Inflammatory macrophage treated with lipopolysaccharide for 4 hours (primary cell): ENCODE data around the gene ADGRF3.
"Not testable (repeated sequence)": the region's sequence is repeated elsewhere in the genome, so short reads cannot be mapped to it uniquely, and the experiment has no call there.

Experiments used
- DNase-seq: peaks from one replicate; pipeline ENCODE4 v3.0.0-alpha.2; 2020

ADGRF3 gene

GRCh38 chr2:26317377-26318105 is 29.0 kb downstream of the ADGRF3 start:
- no peak for DNase-seq

GRCh38 chr2:26316845-26317244 is 29.7 kb downstream of the ADGRF3 start:
- DNase-seq, result no peak

DNA sequence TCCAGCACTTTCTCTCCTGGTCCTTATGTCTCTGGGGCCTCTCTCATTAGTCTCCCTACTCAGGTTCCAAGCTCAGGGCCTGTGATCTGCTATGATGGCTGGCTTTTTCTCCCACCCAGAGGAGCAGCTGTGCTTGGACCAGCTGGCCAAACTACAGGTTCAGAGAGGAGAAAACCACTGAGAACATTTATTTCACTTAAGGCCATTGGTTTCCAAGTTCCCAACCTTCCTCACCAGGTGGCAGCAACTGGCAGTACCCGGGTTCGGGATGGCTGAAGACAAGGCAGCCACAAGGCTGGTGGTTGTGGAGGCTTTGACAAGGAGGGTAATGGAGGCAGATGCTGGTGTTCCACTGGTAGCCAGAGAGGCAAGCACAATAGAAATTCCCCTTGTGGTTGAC is 30.5 kb downstream of the ADGRF3 start:
- DNase-seq, result no peak

DNA sequence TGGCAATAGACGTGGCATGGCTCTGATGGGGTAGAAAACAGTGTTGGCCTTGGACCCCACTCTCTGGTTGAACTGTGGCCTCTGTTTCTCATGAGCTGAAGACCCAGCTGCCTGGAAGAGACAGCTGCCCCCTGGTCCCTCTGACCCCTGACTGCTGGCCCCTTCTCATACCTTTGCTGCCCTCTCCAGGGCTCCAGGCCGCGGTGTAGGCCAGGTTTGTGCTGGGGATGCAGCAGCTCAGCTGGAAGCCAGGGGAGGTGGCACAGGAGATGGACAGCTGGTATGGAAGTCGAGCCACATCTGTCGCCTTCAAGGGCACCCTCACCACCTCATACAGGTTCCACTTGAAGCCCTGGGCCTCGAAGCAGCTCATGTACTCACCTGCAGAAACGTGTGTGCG is 32.3 kb downstream of the ADGRF3 start:
- no peak for DNase-seq

GRCh38 chr2:26313446-26313845 is 33.1 kb downstream of the ADGRF3 start:
- no peak for DNase-seq

DNA sequence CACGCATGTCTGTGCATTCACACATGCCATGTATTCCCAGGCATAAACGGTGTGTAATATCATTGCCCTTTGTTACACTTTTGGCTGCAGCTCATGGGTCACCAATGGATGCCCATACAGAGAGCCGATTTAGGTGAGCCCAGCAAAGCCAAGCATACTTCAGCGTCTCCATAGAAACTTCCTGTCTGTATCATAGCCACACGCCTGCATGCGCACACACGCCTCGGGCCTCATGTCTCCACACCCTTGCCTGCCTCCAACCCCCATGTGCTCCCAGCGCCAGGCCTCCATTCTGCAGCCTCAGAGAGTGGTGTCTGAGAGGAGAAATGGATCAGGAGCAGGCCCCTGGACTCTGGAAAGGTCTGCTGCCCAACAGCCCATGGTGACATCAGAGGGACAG is 34.1 kb downstream of the ADGRF3 start:
- DNase-seq, result no peak

DNA sequence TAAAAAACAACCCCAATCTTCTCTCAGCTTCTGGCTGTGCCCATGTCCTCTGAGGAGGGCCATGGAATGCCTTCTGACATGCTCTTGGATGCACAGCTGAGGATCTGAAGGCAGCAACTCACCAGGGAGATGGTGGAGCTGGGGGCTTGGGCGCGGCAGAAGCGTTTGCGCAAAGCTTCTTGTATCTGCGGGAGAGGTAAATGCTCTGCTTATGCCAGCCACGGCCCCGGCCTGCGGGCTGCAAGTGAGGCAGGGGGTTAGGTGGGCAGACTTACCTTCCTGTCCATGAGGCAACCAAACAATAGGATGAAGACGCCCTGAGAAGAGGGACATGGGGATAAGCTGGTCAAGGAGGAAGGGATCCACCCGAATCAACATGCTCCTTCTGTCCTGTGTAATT is 36.7 kb downstream of the ADGRF3 start:
- no peak for DNase-seq

DNA sequence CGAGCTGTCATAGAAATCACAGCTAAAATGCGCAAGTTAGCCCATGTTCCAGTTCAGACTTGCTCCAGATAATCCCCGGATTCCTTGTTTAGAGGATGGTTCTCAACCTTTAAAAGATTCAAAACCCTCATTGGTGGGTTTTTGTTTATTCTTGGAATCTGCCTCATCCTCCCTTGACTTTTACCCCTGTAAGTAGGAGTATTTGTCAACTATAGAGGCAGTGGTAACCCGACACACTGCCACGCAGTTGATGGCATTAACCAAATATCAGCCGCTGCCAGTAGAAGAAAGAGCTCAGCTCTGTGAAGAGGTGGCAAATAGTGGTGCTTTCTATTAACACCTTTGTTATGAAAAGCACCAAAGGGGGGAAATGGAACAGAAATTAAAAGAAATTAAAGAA is 41.0 kb downstream of the ADGRF3 start:
- no peak for DNase-seq

GRCh38 chr2:26305094-26305493 is 41.5 kb downstream of the ADGRF3 start:
- DNase-seq, result not testable (repeated sequence)

- no peak for DNase-seq
These were observed 43.7 kb downstream of the ADGRF3 start for GRCh38 chr2:26302846-26303245.

DNA sequence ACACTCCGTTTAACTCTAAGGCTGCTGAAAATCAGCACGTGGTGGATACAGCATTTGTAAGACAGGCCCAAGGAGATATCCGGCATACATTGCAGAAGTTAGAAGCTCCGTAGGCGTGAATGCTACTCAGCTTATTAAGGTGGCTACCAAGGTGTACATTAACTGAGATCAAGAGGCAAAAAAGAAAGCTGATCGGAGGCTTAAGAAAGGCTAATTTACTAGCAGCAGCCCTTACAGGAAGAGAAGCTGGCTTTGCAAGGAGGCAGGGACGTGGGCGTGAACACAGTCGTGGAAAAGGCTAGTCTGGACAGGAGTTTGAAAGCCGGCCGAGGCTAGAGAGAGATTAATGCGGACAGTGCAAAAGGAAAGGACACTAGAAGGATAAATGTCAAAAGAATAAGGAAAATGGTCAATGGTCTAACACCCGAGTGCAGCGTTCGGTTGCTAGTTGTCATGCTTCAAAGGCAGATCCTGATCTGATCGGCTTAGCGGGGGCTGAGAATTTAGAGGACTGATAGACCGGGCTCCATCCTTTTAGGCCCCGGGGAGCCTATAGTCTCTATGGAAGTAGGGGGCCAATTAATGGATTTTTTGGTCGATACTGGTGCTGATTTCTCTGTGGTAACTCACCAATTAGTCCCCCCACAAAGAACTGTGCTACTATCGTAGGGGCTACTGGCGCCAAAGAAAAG is 46.2 kb downstream of the ADGRF3 start:
- DNase-seq, result peak; percentile 52

DNA sequence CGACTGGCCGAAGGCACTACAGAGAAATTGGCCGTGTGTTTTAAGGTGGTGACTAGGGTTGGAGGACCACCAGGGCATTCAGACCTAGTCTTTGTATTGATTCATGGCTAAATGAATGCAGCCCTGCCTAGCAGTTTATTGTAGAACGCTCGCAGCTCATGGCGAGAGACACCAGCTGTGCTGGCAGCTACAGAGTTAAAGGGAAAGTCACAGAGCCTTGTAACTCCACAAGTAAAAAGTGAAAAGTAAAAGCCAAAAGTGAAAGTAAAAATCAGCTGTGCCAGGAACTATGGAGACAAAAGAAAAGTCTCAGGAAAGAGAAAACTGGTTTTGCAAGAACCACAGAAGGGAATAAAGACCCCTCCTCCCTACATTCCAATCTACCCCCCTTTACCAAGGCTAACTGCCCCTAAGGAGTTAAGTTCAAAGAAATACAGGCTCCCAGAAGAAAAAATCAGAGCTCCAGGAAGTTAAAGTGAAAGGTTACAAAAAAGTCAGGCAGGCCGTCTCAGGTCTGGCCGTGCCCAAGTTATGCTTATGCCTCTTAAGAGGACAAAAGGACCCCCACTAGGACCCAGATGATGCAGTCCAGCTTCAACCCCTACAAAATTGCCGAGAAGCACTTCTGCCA is 47.0 kb downstream of the ADGRF3 start:
- DNase-seq, result peak; percentile 82

DNA sequence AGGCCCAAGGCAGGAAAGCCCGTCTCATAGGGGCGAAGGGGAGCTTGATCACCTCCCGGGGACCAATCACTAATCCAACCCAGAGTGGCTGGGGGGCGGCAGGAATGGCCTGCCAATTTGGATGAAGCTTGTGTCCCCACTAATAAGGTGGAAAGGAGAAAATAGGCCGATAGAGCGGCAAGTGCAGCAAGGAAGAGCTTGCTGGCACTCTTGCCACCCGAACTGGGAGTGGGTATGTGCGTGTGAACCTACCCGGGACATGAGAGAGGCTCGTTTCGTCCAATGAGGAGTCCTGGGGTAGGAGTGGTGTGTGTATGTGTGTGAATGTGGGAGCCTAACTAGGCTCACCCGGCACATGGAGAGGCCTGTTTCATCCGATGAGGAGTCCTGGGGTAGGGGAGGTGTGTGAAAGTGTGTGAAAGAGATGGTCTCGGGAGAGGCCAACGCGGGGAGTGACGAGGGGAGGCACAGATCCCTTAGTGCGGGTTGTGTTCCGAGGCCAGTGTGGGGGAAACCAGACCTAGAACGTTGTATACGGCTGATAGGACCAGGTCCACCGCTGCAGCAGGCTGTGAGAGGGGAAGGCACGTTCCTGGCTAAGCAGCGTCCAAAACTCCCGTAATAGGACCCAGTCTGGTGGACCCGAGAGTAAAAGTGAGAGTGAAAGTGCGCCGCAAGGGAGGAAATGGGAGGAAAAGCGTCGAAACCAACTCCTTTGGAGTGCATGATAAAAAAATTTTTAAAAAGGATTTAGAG is 47.8 kb downstream of the ADGRF3 start:
- peak; percentile 78 for DNase-seq

- no peak for DNase-seq
These were observed 48.3 kb downstream of the ADGRF3 start for GRCh38 chr2:26298286-26298637.

GRCh38 chr2:26297061-26297460 is 49.5 kb downstream of the ADGRF3 start:
- DNase-seq, result no peak

DNA sequence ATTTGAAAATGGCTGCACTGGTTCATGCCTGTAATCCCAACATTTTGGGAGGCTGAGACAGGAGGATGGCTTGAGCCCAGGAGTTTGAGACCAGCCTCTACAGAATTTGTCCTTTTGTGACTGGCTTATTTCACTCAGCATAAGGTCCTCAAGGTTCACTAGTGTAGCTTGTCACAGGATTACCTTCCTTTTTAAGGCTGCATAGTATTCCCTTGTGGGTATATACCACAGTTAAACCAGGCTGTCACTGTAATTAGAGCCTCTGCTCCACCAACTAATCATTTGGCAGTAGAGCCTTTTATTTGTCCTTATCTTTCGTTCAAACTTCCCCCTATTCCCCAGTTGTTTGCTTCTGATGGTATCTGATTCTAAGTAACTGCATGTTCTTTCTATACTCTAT is 51.1 kb downstream of the ADGRF3 start:
- DNase-seq, result no peak

- DNase-seq, result peak; percentile 60
These were observed 53.9 kb downstream of the ADGRF3 start for GRCh38 chr2:26292646-26293045.

GRCh38 chr2:26290001-26290400 is 56.6 kb downstream of the ADGRF3 start:
- peak; percentile 81 for DNase-seq

GRCh38 chr2:26285931-26286330 is 60.7 kb downstream of the ADGRF3 start:
- no peak for DNase-seq

GRCh38 chr2:26284132-26284531 is 62.5 kb downstream of the ADGRF3 start:
- DNase-seq, result no peak

DNA sequence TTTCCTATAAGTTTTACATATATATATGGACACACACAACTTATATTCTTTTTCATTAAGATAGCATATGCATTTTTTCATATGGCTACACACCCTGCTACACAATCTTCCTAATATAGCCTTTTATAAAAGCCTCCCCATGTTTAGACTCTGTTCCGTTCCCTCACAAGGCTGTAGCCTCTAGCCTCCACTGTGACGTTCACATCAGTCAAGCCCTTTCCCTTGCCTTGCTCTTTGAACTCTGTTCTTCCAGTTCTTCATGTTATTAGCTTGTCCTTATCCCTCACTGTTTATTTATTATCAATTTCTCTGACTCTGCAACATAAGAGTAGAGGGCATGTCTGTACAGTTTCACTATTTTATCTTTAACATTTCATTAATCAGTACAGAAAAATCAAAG is 63.0 kb downstream of the ADGRF3 start:
- no peak for DNase-seq

DNA sequence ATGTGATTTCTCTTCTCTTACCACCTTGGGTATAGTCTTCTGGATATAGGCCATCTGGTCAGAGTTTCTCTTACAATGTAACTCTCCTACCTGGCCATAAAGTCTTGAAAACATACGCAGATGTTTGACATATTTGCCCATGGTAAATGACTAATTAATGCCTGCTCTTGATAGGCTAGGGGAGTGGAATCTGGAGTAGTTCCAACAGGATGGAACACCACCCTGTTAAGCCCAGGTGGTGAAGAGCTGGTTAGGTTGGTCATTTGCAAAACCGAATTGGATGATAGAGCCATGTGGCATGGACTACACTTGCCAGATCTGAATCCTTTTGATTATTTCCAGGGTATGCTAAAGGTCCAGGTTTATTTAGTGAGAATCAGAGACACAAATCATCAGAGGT is 65.4 kb downstream of the ADGRF3 start:
- no peak for DNase-seq

DNA sequence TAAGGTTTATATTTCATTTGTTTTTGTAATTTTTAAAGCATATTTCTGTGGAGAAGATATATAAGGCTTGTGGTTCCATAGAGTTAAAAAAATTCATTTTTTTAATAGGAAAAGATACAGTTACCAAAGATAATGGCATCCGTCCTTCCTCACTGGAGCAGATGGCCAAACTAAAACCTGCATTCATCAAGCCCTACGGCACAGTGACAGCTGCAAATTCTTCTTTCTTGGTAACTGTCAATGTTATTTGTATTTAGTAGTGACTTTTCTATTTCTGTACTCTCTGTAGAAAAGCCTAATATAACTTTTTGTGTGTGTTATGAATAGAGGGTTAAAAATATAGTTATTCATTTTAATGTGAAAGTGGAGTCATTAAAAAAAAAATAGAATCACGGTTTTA is 66.7 kb downstream of the ADGRF3 start:
- no peak for DNase-seq
